Left ventricle myocardium superior (tissue), 1 donor: ENCODE results near the gene DOCK7. TPM values are rescaled to one million over a fixed set of nuclear protein-coding genes. Genes with fewer than 3 reads are reported as not detected.
A peak's percentile ranks its signal among the peaks of the same experiment; 100 is the strongest.

Experiments
- ATAC-seq: fragments of 200-7000 bp; cut with Tn5 transposase; one replicate; pipeline ENCODE4 v1.9.1; 2020; ENCODE audit warnings: mild to moderate bottlenecking, moderate library complexity
- DNase-seq: peaks from one replicate; pipeline ENCODE4 v3.0.0-alpha.2; 2020
- intact Hi-C: fragments of 100-400 bp; cut with micrococcal nuclease; formaldehyde crosslinking; loops from one replicate; pipeline ENCODE4 v1.11.0; 2022
- total RNA-seq: library from RNA; stranded (reverse); fragmentation: NEBNext Ultra II Directional; extraction: Animal tissue kit (Norgen Biotek cat#: 25700); gene quantifications from one replicate; pipeline ENCODE4 v1.2.1, GENCODE V29; 2021
- donor health status: DM: no; HTN: yes; CAD: no; lungs with severe emphysema.

The DOCK7 gene
- total RNA-seq, 1 donor from 2014 or later = 9.4 TPM

DNA sequence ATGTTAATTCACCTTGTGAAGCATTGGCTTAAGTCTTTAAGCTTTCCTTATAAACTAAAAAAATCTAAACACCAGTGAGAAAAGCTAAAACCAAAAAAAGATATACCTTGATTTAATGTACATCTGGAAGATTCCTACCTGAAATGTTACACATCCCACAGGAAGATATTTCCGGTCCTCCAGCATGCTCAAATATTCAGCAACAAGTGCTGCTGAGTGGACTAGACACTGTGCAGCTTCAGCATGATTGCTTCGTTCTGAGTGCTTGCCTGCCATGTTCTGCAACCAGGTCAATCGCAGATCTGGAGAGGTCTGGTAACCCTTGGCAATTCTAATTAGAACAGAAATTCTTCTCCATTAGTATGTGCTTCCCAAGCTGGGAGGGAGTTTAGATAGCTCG is 194.0 kb downstream of the DOCK7 start:
- DNase-seq (no peak), ATAC-seq (no peak)
- intact Hi-C loops = no loop called here

DNA sequence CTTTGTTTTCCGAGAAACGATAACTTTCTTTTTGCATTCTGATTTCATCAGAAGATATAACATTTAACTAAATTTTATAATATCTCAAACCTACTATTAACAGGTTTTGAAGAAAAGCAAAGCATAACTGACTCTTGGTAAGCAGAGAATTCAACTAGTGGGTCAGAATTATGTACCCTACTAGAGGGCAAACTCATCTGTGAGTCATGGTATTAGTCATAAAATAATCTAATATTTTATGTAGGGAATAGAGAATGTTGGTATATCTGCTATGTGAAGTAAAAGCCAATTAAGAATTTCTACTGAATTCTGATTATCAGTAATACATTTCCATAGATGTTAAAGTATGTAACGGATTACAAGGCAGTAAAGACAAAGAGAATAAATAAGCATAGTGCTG is 194.5 kb downstream of the DOCK7 start:
- intact Hi-C loops = no loop called here

GRCh38 chr1:62492521-62492920 is 195.7 kb downstream of the DOCK7 start:
- intact Hi-C loops = no loop called here
- no peak for ATAC-seq

More for the DNA sequence above, 194.5 kb downstream of the DOCK7 start:
- ATAC-seq (no peak), DNase-seq (no peak)

DNA sequence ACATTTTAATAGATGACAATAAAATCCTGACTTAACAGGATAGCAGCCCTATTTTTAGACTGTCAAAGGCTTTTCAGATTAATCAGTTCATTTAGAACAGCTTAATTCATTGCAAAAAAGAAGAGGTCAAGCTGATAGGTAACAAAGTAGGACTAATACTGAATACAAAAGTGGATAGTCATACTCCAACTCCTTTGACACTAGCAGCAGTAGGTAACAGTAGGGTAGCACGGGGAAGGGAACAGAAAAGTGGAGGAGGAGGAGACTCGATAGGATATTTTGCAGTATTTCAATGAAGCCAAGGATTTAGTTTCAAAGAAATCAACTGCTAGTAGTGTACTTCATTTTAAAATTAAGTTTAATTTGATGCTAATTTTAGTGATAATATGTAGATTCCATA is 200.2 kb downstream of the DOCK7 start:
- DNase-seq = no peak
- ATAC-seq = no peak
- intact Hi-C loops = no loop called here

More at GRCh38 chr1:62492521-62492920, 195.7 kb downstream of the DOCK7 start:
- no peak for DNase-seq

DNA sequence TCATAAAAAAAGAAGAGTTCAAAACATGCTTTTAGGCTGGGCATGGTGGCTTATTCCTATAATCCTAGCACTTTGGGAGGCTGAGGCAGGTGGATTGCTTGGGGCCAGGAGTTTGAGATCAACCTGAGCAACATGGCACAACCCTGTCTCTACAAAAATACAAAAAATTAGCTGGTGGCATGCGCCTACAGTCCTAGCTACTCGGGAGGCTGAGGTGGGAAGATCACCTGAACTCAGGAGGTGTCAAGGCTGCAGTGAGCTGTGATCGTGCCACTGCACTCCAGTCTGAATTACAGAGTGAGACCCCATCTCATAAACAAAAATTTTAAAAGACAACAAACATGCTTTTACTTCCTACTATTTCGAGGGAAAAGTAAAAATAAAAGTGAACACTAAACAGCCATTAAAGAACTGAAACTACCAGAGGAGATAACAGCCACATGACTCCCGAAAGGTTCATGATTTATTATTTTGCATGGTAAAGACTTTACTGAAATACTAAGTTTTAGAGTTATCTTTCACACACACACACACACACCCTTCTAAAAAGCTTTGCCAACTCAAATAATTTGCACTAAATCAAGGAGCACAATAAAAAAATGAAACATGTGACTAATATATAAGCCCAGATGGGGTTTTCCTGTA is 203.2 kb downstream of the DOCK7 start:
- DNase-seq (no peak), ATAC-seq (no peak)
- intact Hi-C loops = no loop called here

DNA sequence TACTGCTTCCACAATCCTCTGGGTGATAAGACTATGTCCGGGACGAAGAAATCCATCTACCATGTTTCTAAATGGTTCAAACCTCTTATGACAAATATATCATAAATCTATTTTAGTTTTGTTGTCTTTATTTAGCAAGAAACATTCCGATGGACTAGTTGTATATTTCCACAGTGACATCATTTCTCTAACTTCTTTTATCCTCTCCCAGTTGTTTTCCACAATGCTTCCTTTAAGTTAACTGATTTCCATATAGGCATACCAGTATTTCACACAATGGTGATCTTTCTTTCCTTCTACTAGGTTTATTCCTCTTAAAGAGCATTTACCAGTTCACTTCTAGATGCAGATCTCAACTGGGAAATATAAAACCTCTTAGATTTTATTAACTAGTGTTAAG is 206.5 kb downstream of the DOCK7 start:
- ATAC-seq (no peak), DNase-seq (no peak)
- intact Hi-C loops = no loop called here

DNA sequence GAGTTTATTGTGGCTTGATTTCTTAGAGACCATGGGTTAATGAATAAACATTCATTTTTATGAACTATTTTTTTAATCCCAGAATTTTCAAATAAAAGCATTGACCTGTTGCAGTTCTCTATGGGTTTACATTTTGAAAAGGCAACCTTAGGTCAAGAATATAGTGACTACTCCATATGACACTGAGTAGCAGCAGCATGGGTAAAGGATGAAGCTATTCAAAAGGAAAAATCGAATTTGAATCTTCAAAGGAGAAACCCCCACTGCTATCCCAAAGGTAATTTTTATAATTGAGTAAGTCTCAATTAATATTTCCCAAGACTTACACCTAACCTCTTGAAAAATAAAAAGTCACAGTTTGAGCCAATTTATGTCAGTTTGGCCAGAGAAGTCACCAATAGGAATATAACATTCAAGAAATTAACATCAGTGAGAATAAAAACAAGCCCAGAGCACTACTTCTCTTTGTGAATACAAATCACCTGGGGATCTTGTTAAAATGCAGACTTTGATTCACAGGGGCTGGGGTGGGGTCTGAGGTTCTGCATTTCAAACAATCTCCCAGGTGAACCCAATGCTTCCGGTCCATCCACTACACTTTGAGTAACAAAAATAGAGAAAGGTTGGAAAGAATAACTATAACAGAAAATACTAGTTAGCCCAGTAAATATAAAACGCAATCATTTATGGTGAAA is 211.5 kb downstream of the DOCK7 start:
- intact Hi-C loops = no loop called here
- DNase-seq (no peak), ATAC-seq (no peak)

- DNase-seq = no peak
- intact Hi-C loops = no loop called here
- ATAC-seq = no peak
Measured at GRCh38 chr1:62467092-62467491, 221.1 kb downstream of the DOCK7 start.

GRCh38 chr1:62462370-62462769 is 225.8 kb downstream of the DOCK7 start:
- intact Hi-C loops = no loop called here
- DNase-seq (no peak), ATAC-seq (no peak)

DNA sequence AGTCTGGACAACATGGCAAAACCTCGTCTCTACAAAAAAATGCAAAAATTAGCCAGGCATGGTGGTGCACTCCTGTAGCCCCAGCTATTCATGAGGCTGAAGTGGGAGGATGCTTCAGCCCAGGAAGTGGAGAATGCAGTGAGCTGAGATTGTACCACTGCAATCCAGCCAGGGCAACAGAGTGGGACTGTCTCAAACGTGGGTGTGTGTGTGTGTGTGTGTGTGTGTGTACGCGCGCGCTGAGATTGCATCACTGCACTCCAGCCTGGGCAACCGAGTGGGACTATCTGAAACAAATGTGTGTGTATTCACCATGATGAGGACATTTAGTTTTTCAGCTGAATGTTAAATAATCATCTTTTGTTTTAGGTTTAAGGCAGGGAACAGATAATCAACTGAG is 230.2 kb downstream of the DOCK7 start:
- DNase-seq (no peak), ATAC-seq (no peak)
- intact Hi-C loops = no loop called here

DNA sequence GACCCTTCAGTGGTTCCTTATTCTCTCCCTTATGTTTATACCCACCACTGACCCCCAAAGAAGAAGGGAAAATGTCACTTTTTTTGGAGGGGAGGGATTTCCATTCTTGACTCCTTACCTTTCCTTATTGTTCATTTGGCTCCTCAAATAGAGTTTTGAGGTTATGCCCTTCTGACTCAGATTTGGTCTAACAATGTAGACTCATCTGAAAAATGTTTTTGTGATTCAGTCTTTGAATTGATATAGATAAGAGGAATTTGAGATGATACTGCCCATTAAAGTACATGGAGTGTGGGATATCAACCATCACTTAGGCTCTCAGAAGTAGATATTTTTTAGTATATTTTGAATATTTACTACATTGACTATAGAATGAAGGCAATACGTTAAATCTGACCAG is 235.2 kb downstream of the DOCK7 start:
- ATAC-seq (no peak), DNase-seq (no peak)
- intact Hi-C loops = no loop called here

- ATAC-seq (no peak), DNase-seq (no peak)
- intact Hi-C loops = no loop called here
Measured at GRCh38 chr1:62450301-62450700, 237.9 kb downstream of the DOCK7 start.

- intact Hi-C loops = no loop called here
- ATAC-seq (no peak), DNase-seq (no peak)
Measured at GRCh38 chr1:62448221-62448933, 239.8 kb downstream of the DOCK7 start.

GRCh38 chr1:62444701-62445100 is 243.5 kb downstream of the DOCK7 start:
- no peak for ATAC-seq
- DNase-seq = no peak
- intact Hi-C loops = no loop called here

- ATAC-seq = no peak
- intact Hi-C loops = no loop called here
Measured at GRCh38 chr1:62439652-62440371, 248.4 kb downstream of the DOCK7 start.

DNA sequence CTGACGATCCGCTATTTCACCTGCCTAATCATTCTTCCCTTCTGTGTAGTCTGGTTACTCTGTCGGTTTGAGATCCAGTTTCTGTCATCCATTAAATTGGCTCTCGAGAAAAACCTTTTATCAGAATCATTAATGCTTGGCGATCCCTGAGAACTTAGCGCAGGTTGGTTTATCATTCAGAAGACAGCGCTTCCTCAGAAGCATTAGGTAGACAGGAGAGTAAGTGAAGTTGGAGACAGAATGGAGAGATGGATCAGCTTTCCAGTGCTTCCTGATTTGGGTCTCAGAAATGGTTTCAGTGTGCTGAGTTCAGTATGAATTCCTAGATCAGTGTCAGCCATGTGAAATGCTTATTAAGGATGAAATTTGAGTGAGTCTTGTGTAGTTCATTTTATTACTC is 250.0 kb downstream of the DOCK7 start:
- intact Hi-C loops = no loop called here
- no peak for DNase-seq
- ATAC-seq = no peak

More at GRCh38 chr1:62439652-62440371, 248.4 kb downstream of the DOCK7 start:
- no peak for DNase-seq

DNA sequence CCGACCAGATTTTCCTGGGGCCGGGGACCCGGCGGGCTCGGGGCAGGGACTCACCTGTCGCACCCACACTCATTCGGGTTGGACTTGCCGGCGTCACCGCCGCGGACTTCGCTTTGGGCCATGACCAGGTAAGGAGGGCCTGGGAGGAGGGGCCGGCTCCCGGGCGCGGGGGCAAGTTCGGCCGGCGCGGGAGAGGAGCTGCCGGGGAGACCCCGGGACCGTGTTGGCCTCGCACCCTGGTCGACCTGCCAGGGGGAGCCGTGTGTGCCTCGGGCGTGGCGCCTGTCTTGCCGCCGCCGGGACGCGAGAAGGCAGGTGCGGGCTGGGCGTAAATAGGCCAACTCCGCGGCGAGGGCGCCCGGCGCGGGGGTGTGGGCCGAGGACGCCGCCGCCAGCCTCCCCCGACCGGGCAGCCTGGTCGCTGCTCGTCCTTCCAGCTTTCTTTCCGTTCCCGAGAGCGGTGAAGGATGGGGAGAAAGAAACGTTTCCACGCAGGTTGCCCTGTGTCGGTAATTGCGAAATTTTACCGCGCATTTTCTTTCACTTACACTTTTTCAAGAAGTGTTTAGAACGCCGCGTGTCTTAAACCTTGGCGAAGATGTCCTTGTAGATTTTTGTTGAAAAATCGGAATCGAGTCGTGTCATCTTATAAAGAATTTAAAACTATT is 250.8 kb downstream of the DOCK7 start:
- peak; percentile 7 for ATAC-seq
- DNase-seq = no peak
- intact Hi-C loops = no loop called here

GRCh38 chr1:62436466-62437272 is 251.5 kb downstream of the DOCK7 start, which contains the start of gene USP1:
Gene USP1, plus strand, starts transcription at chr1:62437049. Its CDS starts 2,819 bp downstream, at chr1:62439868.
- intact Hi-C loops = no loop called here
- ATAC-seq (peak; percentile 89), DNase-seq (peak; percentile 96)
